Lower leg skin (tissue), 3 donors: ENCODE measurements around the gene GRID2.

ENCODE experiments used
- CTCF ChIP-seq, 3 donors: fragments of 450-650 bp; IDR thresholded peaks; one replicate each; pipeline ENCODE4 v1.5.1; 2016; ENCODE audit warnings: antibody characterized with exemption in 3 of 3, mild to moderate bottlenecking in 3 of 3, moderate library complexity in 2 of 3
- POLR2A ChIP-seq, 2 donors: fragments of 450-650 bp; IDR thresholded peaks; one replicate each; pipeline ENCODE4 v1.6.1; 2016 to 2017; ENCODE audit warnings: antibody characterized with exemption in 2 of 2, mild to moderate bottlenecking in 1 of 2, moderate library complexity in 1 of 2

GRCh38 chr4:92266521-92266920 lies 37.2 kb upstream of the GRID2 start:
- no peak for TF ChIP-seq CTCF (IDR thresholded peaks at IDR 0.05)
- no peak for TF ChIP-seq POLR2A (IDR thresholded peaks at IDR 0.05)
